HL-60 (cell line): ENCODE results near the gene NPC2.

ENCODE experiments used
- DNase-seq, 2 experiments: peaks; one replicate each; pipeline ENCODE4 v3.0.0-alpha.2; 2010 to 2020; ENCODE audit warnings: low read depth in 1 of 2, low spot score in 1 of 2
- H3K27ac ChIP-seq: fragments of 250-450 bp; sonication (Bioruptor Pico); replicated peaks from 2 replicates; pipeline ENCODE4 v1.5.1; 2020; ENCODE audit warnings: mild to moderate bottlenecking, moderate library complexity
- H3K27me3 ChIP-seq: fragments of 250-450 bp; sonication (Bioruptor Pico); 2 replicates; pipeline ENCODE4 v1.5.1; 2021; ENCODE audit warnings: mild to moderate bottlenecking, moderate library complexity; ENCODE audit not compliant: insufficient read depth, poor library complexity, severe bottlenecking
- H3K4me3 ChIP-seq: replicated peaks from 2 replicates; pipeline ENCODE4 v1.5.1; 2011; ENCODE audit warnings: mild to moderate bottlenecking, control low read depth, low read length; ENCODE audit not compliant: insufficient read depth
- CTCF ChIP-seq: IDR thresholded peaks from one replicate; pipeline ENCODE4 v1.5.1; 2011; ENCODE audit warnings: low read length, control low read depth, inconsistent platforms; ENCODE audit not compliant: insufficient read depth
- GABPA ChIP-seq: IDR thresholded peaks from 2 replicates; pipeline ENCODE4 v1.6.1; 2012; ENCODE audit warnings: low read depth
- POLR2AphosphoS5 ChIP-seq: IDR thresholded peaks from 2 replicates; pipeline ENCODE4 v1.6.1; 2012; ENCODE audit warnings: low read depth
- REST ChIP-seq: IDR thresholded peaks from 2 replicates; pipeline ENCODE4 v1.6.1; 2012; ENCODE audit warnings: low read depth; ENCODE audit not compliant: insufficient replicate concordance
- SPI1 ChIP-seq: IDR thresholded peaks from 2 replicates; pipeline ENCODE4 v1.6.1; 2012; ENCODE audit warnings: low read depth, mild to moderate bottlenecking, borderline replicate concordance

The NPC2 gene

GRCh38 chr14:74525361-74525851 lies 32.3 kb upstream of the NPC2 start:
- no peaks in the 10 kb centered on the region for H3K27me3 ChIP-seq
- TF ChIP-seq POLR2AphosphoS5, result no peak
- no peak for TF ChIP-seq CTCF
- no peak for TF ChIP-seq GABPA
- TF ChIP-seq REST, result no peak
- TF ChIP-seq SPI1, result no peak
- DNase-seq, result no peak
- H3K27ac ChIP-seq, result no peak overlapping the region
- no peak overlapping the region for H3K4me3 ChIP-seq

GRCh38 chr14:74524812-74525135 lies 31.7 kb upstream of the NPC2 start:
- DNase-seq, result no peak
- no peak for TF ChIP-seq GABPA
- TF ChIP-seq CTCF, result no peak
- no peak for TF ChIP-seq SPI1
- Histone ChIP-seq H3K4me3 (no peak overlapping the region), H3K27me3 (no peaks in the 10 kb centered on the region), H3K27ac (no peak overlapping the region)

- Histone ChIP-seq H3K27me3 (no peaks in the 10 kb centered on the region), H3K4me3 (no peak overlapping the region), H3K27ac (no peak overlapping the region)
- no peak for DNase-seq
- TF ChIP-seq CTCF (no peak), REST (no peak)
Observed at GRCh38 chr14:74524076-74524811, 31.1 kb upstream of the NPC2 start.

- no peak overlapping the region for H3K4me3 ChIP-seq
- H3K27ac ChIP-seq, result no peak overlapping the region
- H3K27me3 ChIP-seq, result no peaks in the 10 kb centered on the region
- TF ChIP-seq POLR2AphosphoS5 (no peak), SPI1 (no peak), REST (no peak)
- DNase-seq, result no peak
Observed at GRCh38 chr14:74522740-74523139, 29.6 kb upstream of the NPC2 start.
